OCI-LY1 (cell line): ENCODE results near the gene ALX1.

Experiments used
- CTCF ChIP-seq: fragments of 200-600 bp; sonication (generic), shearing (Covaris generic); IDR thresholded peaks from 2 replicates; pipeline ENCODE4 v1.5.1; 2017; ENCODE audit warnings: mild to moderate bottlenecking, antibody characterized with exemption, low read length, moderate library complexity, mixed read lengths
- EZH2 ChIP-seq: fragments of 200-600 bp; sonication (generic), shearing (Covaris generic); IDR thresholded peaks from 2 replicates; pipeline ENCODE4 v1.8.0; 2017; ENCODE audit warnings: borderline replicate concordance, mixed run types, mild to moderate bottlenecking, antibody characterized with exemption, low read length, moderate library complexity, mixed read lengths

- no peak for TF ChIP-seq CTCF
- TF ChIP-seq EZH2: no peak
These were observed 22.3 kb upstream of the ALX1 start for GRCh38 chr12:85257671-85258070.
